ENCODE measurements around the gene TNIP2.
A peak's percentile ranks its signal among the peaks of the same experiment; 100 is the strongest.

The TNIP2 gene, protein sequence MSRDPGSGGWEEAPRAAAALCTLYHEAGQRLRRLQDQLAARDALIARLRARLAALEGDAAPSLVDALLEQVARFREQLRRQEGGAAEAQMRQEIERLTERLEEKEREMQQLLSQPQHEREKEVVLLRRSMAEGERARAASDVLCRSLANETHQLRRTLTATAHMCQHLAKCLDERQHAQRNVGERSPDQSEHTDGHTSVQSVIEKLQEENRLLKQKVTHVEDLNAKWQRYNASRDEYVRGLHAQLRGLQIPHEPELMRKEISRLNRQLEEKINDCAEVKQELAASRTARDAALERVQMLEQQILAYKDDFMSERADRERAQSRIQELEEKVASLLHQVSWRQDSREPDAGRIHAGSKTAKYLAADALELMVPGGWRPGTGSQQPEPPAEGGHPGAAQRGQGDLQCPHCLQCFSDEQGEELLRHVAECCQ

DNA sequence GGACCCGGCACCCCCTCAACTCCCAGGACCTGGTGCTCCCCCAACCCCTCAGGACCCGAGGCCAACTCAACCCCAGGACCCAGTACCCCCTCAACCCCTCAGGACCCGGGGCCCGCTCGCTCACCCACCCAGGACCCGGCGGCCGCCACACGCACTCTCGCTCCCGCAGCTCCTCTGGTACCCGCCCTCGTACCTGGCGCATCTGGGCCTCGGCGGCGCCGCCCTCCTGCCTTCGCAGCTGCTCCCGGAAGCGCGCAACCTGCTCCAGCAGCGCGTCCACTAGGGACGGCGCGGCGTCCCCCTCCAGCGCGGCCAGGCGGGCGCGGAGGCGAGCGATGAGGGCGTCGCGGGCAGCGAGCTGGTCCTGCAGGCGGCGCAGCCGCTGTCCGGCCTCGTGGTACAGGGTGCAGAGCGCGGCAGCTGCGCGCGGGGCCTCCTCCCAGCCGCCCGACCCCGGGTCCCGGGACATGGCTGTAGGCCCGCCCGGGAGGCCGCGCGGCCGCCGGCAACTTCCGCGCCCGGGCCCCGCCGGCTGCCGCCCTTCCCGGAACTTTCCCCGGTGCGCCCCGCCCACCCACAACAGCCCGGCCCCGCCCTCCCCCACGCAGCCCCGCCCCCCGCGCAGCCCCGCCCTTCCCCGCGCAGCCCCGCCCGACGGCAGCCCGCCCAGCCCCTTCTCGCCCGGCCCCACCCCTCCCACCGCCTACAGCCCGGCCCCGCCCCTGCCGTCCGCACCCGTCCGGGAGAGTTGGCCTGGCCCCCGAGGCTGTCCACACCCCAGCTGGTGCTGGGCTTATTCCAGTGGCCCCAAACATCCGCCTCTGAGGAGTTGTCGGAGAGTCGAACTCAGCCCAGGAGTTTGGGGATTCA is at the start of gene TNIP2:
Gene TNIP2 (minus strand): TSS at position 516 of the 870 bp plus-strand sequence. CDS start 47 bp downstream, at position 469.
- TF ChIP-seq, protein P1, sequence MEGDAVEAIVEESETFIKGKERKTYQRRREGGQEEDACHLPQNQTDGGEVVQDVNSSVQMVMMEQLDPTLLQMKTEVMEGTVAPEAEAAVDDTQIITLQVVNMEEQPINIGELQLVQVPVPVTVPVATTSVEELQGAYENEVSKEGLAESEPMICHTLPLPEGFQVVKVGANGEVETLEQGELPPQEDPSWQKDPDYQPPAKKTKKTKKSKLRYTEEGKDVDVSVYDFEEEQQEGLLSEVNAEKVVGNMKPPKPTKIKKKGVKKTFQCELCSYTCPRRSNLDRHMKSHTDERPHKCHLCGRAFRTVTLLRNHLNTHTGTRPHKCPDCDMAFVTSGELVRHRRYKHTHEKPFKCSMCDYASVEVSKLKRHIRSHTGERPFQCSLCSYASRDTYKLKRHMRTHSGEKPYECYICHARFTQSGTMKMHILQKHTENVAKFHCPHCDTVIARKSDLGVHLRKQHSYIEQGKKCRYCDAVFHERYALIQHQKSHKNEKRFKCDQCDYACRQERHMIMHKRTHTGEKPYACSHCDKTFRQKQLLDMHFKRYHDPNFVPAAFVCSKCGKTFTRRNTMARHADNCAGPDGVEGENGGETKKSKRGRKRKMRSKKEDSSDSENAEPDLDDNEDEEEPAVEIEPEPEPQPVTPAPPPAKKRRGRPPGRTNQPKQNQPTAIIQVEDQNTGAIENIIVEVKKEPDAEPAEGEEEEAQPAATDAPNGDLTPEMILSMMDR (IDR thresholded peaks at IDR 0.05; ENCODE audit: low read depth, low read length, missing control alignments): peak; percentile 15
- peak; percentile 26 for DNase-seq (ENCODE audit: low read depth)
- peak within 1 kb of the TSS; percentile 89 for H3K4me3 ChIP-seq (ENCODE audit: low read depth, low read length)

DNA sequence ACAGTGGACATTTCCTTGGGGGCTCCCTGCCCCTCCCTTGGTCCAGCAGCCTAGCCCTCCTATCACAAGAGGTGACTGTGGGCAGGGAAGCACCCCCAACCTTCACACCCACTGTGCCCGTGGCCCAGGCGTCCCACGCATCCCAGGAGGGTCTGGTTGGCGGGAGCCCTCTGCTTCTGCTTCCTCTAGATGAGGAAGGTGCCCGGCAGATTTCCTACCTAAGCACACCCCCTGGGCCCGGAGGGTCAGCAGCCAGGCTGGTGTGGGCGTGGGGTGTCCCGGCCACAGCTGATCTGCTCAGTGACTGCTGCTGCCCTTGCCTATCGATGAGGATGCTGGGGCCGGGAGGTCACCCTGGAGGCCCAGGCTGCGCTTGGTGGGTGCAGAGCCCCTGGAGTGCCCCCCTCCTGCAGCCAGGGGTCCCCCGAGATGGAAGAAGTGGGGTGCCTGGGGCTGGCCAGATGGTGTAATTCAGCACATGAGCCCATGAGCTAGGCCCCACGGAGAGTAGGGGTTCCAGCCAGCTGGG is 48.9 kb upstream of the TNIP2 start:
- TF ChIP-seq, protein P1 (IDR thresholded peaks at IDR 0.05; ENCODE audit: low read depth, low read length, missing control alignments): no peak
- H3K4me3 ChIP-seq (ENCODE audit: low read depth, low read length): no peak overlapping the region
- no peak for DNase-seq (ENCODE audit: low read depth)

DNA sequence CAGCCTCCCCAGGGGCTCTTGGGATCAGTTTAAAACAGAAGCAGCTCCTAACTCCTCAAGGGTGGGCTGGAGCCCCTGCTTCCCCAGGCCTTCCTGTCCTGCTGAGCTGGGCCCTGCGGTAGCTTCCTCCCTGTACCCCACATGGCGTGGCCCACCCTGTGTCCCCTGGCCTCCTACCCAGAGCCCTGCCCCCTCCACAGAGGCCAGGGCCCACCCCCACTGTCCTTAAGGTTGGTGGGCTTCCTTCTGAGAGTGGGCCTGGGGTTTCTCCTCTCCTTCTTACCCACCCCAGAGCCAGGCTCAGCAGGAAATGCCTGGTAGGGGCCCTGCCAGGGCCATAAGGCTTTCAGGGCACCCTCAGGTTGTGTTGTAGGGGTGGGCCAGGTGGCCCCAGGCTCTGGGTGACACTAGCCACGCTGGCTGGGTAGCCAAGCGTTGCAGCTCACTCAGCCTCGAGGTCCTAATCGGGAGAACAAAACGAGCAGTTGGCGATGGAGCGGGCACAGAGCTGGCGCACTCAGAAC is 48.4 kb upstream of the TNIP2 start:
- TF ChIP-seq, protein P1 (IDR thresholded peaks at IDR 0.05; ENCODE audit: low read depth, low read length, missing control alignments): no peak
- H3K4me3 ChIP-seq (ENCODE audit: low read depth, low read length): no peak overlapping the region
- no peak for DNase-seq (ENCODE audit: low read depth)

DNA sequence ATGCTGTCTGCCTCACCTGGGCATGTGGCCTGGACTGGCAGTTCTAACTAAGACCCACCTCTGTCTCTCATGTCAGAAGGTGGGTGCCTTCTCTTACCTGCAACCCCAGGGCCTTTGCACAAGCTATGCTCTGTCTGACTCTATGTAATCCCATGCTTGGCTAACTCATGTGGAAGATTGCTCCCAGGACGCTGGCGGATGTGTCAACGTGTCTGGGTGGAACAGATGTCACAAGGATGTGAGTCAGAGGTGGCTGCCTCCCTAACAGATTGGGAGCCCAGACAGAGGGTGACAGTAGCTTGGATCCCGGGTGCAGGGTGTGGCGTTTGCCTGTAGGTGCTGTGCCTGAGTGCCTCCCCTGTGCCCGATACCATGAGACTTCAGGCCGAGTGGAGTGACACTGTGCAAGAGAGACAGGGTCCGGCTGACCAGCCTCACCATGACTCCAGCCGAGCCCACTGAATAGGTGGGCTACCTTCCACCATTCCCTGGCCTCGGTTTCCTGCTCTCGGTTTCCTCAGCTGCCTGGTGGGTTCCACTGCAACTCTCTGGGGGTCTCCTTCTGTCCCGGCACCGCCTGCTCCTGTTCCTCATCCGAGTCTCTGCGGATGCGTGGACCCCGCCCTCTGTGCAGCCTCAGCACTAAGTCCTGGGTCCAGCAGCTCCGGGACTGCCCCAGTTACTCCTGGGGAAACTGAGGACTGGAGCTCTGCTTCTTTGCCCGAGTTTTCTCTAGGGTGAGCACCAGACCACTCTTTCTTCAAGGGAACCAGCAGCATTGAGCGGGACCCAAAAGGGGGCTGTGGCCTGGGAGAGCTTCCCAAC is 47.7 kb upstream of the TNIP2 start:
- TF ChIP-seq, protein P1 (IDR thresholded peaks at IDR 0.05; ENCODE audit: low read depth, low read length, missing control alignments): no peak
- no peak for DNase-seq (ENCODE audit: low read depth)
- H3K4me3 ChIP-seq (ENCODE audit: low read depth, low read length): no peak overlapping the region

DNA sequence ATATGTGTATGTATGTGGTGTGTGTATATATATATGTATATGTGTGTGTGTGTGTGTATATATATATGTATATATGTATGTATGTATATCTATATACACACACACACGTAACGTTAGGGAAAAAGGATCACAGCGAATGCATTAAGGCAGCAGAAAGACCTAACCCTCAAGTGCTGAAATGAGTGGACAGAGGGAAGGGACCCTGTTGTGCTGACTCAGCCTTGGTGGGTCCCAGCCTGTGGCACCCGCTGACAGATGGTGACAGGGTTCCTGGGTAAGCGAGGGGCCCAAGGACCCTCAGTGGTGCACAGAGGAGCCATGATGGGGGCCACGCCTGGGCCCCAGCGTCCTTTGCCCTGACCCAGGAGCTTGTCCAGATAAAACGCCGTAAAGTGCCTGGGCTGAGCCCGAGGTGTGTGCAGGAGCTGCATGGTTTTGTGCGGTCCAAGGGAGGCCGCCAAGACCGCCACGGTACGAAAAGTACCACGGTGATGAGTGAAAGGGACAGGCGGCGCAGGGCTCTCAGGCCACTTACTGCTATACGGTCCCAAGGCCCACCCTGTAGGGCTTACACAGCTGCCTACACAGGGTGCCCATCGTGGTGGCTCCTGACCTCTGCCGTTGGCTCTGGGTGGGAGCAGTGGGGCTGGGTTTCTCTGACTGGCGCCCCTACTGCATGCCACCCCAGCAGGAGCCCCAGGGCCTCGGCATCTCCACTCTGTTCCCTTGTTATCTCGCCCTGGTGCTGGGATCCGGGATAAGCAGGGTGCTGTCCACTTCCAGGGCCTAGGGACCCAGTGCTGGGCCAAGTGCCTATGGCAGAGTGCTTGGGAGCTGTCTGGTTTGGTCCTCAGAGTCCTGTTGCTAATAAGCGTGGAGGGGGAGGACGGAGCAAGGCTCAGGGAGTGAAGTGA is 46.7 kb upstream of the TNIP2 start:
- DNase-seq (ENCODE audit: low read depth): no peak

More for the DNA sequence above, 46.7 kb upstream of the TNIP2 start:
- no peak overlapping the region for H3K4me3 ChIP-seq (ENCODE audit: low read depth, low read length)
- TF ChIP-seq, protein P1 (IDR thresholded peaks at IDR 0.05; ENCODE audit: low read depth, low read length, missing control alignments): no peak
